ENCODE data around the gene PALLD. TPM values are rescaled to one million over a fixed set of nuclear protein-coding genes. Genes with fewer than 3 reads are reported as not detected.
A peak's percentile ranks its signal among the peaks of the same experiment; 100 is the strongest.

Gene PALLD
- total and polyA plus RNA-seq, 3 donors from 2014 or later: 138 to 156 (median 146) TPM

DNA sequence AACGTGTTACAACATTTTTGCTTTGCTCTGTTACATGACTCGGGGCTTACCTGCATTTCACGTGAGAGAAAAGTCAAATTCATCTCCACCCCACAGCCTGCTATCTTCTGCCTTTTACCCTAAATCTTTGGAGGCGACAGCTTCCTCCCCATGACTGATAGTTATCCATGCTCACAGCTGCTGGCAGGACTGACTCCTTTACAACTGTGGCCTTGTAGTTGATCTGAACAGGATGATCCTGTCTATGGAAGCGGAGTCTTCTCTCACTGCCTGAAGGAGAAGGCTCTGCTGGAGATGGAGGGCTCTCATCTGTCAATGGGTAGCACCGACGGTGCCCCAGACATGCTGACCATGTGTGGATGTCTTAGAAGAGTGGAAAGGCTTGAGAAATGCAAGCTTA, 362.2 kb downstream of the PALLD start:
- intact Hi-C loops (cut with DNase I; ENCODE audit: low total_unique reads): no loop called here
- H3K36me3 ChIP-seq (ENCODE audit: low read depth, missing control alignments): no peaks in the 10 kb centered on the region
- H3K4me3 ChIP-seq: no peak overlapping the region
- no peaks in the 10 kb centered on the region for H3K9me3 ChIP-seq
- peak overlapping the region; percentile 26 to 87 for H3K27ac ChIP-seq
- TF ChIP-seq POLR2A (IDR thresholded peaks at IDR 0.05): no peak
- TF ChIP-seq, protein P1, sequence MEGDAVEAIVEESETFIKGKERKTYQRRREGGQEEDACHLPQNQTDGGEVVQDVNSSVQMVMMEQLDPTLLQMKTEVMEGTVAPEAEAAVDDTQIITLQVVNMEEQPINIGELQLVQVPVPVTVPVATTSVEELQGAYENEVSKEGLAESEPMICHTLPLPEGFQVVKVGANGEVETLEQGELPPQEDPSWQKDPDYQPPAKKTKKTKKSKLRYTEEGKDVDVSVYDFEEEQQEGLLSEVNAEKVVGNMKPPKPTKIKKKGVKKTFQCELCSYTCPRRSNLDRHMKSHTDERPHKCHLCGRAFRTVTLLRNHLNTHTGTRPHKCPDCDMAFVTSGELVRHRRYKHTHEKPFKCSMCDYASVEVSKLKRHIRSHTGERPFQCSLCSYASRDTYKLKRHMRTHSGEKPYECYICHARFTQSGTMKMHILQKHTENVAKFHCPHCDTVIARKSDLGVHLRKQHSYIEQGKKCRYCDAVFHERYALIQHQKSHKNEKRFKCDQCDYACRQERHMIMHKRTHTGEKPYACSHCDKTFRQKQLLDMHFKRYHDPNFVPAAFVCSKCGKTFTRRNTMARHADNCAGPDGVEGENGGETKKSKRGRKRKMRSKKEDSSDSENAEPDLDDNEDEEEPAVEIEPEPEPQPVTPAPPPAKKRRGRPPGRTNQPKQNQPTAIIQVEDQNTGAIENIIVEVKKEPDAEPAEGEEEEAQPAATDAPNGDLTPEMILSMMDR (IDR thresholded peaks at IDR 0.05): no peak
- no peak for DNase-seq
- no peaks in the 10 kb centered on the region for H3K27me3 ChIP-seq
- WGBS, 2 donors: 52 to 63% methylated on average over 7 of the region's 7 CpGs
- peaks cover 58% of the 10 kb centered on the region for H3K4me1 ChIP-seq

- H3K27ac ChIP-seq: peak overlapping the region; percentile 48 to 87
Measured at GRCh38 chr4:168859888-168860694, 363.2 kb downstream of the PALLD start.

DNA sequence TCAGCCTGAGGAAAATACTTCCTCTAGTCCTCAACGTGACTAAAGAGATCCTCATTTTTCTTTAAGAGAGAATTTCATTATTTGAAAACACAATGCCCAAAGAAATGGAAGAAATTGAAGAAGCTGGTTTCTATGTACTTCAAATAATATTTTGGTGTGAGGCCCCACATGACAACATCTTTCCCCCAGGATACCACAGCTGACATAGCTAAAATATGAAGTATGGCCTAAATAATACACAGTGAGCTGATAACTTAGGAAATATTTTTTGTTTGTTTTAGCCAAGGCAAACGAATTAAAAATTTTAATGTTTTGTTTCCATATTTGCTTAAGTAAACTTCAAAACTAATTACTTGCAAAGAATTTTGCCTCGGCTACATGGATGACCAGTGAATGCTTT, 364.0 kb downstream of the PALLD start:
- intact Hi-C loops (cut with DNase I; ENCODE audit: low total_unique reads): no loop called here
- H3K27me3 ChIP-seq: no peaks in the 10 kb centered on the region
- peak overlapping the region; percentile 48 to 87 for H3K27ac ChIP-seq
- H3K4me1 ChIP-seq: peaks cover 55% of the 10 kb centered on the region
- no peaks in the 10 kb centered on the region for H3K9me3 ChIP-seq
- H3K36me3 ChIP-seq (ENCODE audit: low read depth, missing control alignments): no peaks in the 10 kb centered on the region
- TF ChIP-seq, protein P1 (IDR thresholded peaks at IDR 0.05): no peak
- no peak for TF ChIP-seq POLR2A (IDR thresholded peaks at IDR 0.05)
- DNase-seq: no peak
- H3K4me3 ChIP-seq: no peak overlapping the region
- 54 to 61% methylated on average over 3 of the region's 3 CpGs for WGBS, 2 donors

More at GRCh38 chr4:168859888-168860694, 363.2 kb downstream of the PALLD start:
- H3K36me3 ChIP-seq (ENCODE audit: low read depth, missing control alignments): no peaks in the 10 kb centered on the region
- H3K9me3 ChIP-seq: no peaks in the 10 kb centered on the region
- 88 to 94% methylated on average over 9 of the region's 9 CpGs for WGBS, 2 donors
- intact Hi-C loops (cut with DNase I; ENCODE audit: low total_unique reads): no loop called here
- H3K27me3 ChIP-seq: no peaks in the 10 kb centered on the region
- peaks cover 55% of the 10 kb centered on the region for H3K4me1 ChIP-seq
- TF ChIP-seq, protein P1 (IDR thresholded peaks at IDR 0.05): no peak
- no peak for TF ChIP-seq POLR2A (IDR thresholded peaks at IDR 0.05)
- H3K4me3 ChIP-seq: no peak overlapping the region
- no peak for DNase-seq

DNA sequence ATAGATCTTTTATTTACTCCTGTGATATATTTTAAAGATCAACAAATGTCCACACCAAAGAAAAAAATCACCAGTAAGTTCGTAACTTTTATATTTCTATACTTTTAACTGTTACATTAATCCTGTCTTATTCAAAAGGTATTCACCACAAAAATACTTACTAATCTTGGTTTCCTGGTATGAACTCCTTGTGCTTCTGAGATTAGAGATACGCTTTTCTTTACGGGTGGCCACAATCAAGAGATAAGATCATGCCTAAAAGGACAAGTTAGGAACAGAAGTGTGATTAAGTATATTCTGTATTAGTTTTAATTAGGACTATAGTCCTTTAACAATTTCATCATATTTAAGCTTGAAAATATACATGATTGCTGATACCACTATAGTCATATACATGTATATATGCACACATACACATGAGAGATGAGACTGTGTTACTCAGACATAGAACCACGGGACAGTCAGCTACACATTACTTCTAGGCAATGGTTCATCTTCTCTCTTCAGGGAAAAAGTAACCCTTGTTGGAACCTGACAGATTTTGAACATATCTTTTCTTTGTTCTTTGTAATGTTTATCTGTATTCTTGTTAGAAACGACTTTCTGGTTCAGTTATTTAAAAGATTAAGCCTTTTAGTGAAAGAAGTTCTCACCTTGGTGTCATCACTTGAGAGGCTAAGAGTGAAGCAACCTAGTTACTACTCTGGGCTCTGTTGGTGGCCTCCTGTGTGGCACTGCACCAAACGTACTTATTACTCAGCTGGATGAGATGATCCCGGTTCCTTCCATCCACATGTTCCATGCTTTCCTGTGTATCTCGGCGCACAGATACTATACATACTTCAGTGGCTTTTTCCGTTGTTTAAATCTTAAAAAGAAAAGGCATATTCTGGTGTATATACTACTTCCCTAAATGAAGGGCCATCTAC, 367.1 kb downstream of the PALLD start:
- intact Hi-C loops (cut with DNase I; ENCODE audit: low total_unique reads): no loop called here
- Histone ChIP-seq H3K27ac (peak overlapping the region; percentile 71 to 74), H3K36me3 (ENCODE audit: low read depth, missing control alignments) (no peaks in the 10 kb centered on the region), H3K4me1 (peaks cover 40% of the 10 kb centered on the region), H3K9me3 (no peaks in the 10 kb centered on the region), H3K4me3 (no peak overlapping the region), H3K27me3 (no peaks in the 10 kb centered on the region)
- 60 to 64% methylated on average over 10 of the region's 10 CpGs for WGBS, 2 donors
- no peak for TF ChIP-seq POLR2A (IDR thresholded peaks at IDR 0.05)
- TF ChIP-seq, protein P1 (IDR thresholded peaks at IDR 0.05): no peak
- DNase-seq: no peak

Data from testis (tissue), 3 donors.